IPS-18c (cell line): ENCODE measurements around the gene METTL24.

Experiments used
- H3K4me3 ChIP-seq: 2 replicates; pipeline ENCODE4 v1.7.0; 2013; ENCODE audit warnings: low read depth, mild to moderate bottlenecking, low read length, moderate library complexity; ENCODE audit not compliant: insufficient read depth
- H3K9me3 ChIP-seq: one replicate; pipeline ENCODE4 v1.6.1; 2013; ENCODE audit warnings: mild to moderate bottlenecking, low read length, moderate library complexity; ENCODE audit not compliant: control insufficient read depth, insufficient read depth

METTL24 gene, protein sequence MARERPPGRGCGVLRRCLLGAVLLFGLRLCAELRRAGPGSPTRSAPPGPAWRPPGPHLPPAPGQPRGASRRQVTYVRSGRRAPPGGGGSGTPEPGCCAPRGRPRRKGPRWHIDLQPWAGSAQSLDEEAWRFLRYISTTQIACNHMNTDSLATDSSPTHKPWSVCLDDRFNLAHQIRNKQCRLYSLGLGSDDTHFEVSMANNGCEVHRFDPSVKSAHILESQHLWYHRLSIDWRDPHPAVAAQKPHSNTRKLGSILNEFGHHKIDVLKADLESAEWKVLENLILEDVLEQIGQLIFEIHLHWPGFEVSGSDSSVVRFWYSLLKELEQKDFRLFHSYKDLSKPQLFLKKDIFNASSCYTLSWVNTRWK

DNA sequence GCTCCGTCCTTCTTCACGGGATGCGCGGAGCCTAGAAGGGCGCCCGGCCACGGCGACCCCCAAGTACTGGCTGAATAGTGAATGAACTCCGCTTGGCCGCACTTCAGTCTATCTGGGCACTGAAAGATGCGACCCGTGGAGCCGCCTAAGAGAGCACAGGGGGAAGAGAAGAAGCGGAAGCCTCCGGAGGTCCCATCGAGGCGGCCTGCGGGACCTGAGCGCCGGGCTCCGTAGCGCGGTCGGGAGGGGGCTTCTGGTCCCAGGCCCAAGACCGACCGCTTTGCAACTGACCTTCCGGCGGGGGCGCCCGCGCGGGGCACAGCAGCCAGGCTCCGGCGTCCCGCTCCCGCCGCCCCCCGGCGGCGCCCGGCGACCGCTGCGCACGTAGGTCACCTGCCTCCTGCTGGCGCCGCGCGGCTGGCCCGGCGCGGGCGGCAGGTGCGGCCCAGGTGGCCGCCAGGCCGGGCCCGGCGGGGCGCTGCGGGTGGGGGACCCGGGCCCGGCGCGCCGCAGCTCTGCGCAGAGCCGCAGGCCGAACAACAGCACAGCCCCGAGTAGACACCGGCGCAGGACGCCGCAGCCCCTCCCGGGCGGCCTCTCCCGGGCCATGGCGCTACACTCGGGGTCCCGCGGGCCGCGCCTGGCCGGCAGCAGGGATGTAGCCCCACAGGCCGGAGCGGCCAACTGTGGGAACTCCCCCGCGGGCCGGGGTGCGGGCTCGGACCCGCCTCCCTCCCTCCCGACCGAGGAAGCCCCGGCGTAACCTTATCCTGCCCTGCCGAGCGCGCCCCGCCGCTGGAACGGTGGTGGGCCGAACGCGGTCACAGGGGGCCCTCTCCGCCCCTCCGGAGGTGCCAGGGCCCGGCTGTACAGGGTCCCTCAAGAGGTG, at the start of gene METTL24:
Gene METTL24 (minus strand): TSS at position 686 of the 889 bp plus-strand sequence. CDS start 77 bp downstream, at position 609.
- Histone ChIP-seq H3K9me3 (no peaks in the 10 kb centered on the region), H3K4me3 (peak within 1 kb of the TSS; percentile 73)

DNA sequence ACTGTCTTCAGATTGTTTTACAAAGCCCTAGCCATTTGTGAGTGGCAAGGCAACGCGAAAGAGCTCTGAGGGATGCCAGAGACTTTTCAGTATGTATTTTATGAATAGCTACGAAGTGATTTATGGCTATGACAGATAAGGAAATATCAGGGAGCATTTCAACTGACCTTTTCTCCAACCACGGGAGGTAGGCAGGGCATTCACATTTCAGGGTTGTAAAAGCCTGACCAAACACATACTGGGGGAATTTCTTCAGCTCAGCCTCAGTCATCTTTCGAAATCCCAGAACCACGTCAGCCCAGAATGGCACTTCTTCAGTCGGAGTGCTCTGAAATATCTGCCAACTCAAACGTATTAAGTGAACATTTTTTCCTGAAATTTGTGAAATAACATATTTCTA, 46.5 kb upstream of the METTL24 start:
- Histone ChIP-seq H3K9me3 (no peaks in the 10 kb centered on the region), H3K4me3 (no peak overlapping the region)

DNA sequence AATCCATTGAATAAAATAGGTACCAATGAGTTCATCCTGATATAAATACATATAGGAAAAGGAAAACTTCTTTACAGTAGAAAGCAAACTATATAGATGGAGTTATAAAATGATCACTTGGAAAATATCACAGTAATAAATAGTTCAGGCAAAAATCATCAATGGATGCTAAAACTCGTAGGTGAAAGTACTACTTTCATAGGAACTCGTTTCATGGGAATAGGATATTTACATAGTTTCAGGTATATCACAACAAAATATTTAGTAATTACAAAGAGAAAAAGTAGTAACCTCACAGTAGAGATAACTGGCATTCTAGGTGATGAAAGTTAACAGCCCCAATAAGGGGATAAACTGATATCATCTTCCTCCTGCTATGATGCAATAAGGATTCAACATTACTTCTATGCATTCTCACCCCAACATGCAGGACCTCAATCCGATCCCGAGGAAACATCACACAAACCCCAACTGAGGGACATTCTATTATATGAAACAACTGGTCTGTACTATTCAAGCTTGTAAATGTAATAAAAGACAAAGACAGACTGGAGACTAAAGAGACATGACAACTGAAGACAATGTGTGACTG, 43.5 kb upstream of the METTL24 start:
- no peaks in the 10 kb centered on the region for H3K9me3 ChIP-seq
- H3K4me3 ChIP-seq, result no peak overlapping the region

DNA sequence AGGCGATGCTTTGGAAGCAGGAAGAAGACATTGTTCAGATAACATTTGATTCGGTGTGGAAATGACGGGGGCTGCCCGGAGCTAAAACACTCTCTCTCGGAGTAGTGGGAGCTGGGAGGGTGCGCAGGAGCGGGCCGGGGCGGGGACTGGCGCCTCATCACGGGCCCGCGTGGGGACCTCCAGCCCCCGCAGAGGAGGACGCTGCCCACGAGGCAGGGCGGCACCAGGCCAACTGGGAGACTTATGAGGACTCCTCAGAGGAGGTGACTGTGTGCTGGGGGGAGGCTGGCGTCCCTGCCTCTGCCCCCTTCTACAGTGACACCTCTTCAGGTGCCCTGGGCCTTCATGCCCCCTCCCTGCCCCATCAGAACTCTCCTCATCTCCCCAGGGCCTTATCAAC, 42.1 kb upstream of the METTL24 start:
- no peak overlapping the region for H3K4me3 ChIP-seq
- no peaks in the 10 kb centered on the region for H3K9me3 ChIP-seq

DNA sequence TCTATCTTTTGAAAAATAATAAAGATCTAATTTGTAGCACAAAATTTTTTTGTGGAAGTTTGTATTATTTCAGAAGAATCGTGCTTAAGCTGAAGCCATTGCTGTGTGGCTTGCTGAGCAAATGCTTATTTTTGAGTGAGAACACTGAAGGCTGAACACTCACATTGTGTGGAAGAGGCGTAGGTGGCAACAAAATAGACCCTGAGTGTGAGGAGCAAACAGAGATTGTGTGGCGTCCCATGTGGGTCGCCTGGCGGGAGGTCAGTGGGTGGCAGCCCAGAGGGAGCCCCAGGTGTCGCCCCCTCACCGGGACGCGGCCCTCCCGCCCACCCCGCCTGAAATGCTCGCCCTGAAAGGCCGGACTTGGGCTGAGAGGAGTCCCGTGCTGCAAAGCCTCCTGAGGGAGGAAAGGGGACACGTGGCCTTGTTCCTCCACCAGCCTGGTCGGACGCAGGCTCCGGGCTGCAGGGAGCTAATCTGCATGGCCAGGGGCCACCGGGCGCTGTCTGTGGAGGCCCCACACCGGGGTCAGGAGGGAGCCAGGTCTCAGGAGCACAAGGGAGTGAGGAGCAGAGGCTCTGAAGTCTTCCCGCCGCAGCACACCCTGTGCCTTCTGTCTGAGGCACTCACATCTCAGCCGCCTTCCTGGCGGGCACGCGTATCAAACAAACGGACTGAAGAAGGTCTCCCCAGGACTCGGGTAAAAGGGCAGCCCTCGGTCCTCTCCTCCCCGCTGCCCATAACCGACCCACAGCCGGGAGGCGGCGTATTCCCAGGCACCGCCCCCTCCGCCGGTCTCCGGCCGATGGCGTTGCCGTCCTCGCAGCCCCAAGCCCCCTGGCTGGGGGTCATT, 41.3 kb upstream of the METTL24 start:
- Histone ChIP-seq H3K4me3 (no peak overlapping the region; the same call in 1 of the 2 replicates), H3K9me3 (no peaks in the 10 kb centered on the region)

DNA sequence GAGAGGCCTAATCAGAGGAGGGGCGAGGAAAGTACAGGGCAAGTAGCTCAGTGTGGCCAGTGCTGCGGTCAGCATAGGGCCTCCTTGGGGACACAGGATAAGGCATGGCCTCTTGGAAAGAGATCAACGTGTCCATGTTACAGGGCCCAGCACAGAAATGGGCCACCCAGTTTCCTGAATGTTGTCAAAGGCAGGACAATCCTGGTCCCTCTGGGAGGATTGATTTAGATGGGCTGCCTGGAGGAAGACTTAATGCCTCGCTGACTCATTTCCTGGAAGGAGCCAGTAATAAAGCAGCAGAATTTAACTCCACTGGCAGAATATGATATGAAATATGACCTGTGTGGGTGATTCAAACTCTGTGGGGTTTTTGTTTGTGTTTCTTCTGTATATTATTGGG, 40.6 kb upstream of the METTL24 start:
- no peaks in the 10 kb centered on the region for H3K9me3 ChIP-seq
- H3K4me3 ChIP-seq, result no peak overlapping the region

DNA sequence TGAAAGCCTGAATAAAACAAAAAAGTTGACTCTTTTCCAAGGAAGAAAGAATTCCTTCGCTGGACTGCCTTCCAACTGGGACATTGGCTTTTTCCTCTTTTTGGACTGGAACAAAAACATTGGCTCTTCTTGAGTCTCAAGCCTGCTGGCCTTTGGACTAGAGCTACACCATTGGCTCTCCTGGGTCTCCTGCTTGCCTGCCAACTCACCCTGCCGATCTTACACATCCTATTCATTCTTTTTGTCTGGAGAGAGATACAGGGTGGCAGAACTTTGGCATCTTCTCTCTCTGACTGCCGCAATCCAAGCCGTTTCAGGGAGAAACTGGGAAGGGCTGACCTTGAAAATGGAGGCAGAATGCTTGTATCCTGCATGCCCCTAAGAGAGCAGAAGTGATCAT, 37.1 kb upstream of the METTL24 start:
- H3K9me3 ChIP-seq, result no peaks in the 10 kb centered on the region
- H3K4me3 ChIP-seq, result no peak overlapping the region

DNA sequence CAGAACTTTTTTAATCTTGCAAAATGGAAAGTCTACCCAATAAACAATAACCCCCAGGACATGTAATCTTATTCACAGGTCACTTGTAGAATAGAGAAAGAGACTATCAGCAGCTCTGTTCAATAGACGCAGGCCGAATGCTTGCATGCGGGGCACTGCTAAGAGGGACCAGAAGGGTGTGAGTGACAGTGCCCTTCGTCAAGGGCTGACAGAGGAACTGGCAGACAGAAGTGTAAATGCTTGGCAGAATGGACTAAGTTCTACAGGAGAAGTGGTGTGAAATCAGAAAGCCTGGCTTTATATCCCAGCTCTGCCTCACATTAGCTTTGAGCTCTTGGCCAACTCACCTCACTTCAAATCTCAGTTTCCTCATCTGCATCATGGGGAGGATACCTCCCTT, 36.3 kb upstream of the METTL24 start:
- Histone ChIP-seq H3K9me3 (no peaks in the 10 kb centered on the region), H3K4me3 (no peak overlapping the region)

DNA sequence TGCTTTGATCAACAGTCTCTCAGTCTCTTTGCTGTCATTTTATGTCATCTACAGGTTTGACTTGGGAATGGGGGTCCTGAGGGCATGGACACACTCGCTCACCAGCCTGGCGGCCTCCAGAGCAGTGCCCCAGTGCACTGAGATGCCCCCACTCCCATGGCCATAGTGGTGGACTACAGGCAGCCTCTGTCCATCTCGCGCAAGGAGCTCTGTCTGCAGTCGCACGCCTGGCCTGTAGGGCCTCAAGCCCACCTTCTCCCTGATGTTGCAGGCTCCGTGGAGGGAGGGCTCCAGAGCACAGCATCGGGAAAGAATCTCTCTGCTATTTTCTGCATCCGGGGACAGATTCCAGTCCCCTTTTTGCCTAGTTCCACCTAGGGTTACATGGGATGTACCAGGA, 34.6 kb upstream of the METTL24 start:
- H3K4me3 ChIP-seq, result no peak overlapping the region
- no peaks in the 10 kb centered on the region for H3K9me3 ChIP-seq

DNA sequence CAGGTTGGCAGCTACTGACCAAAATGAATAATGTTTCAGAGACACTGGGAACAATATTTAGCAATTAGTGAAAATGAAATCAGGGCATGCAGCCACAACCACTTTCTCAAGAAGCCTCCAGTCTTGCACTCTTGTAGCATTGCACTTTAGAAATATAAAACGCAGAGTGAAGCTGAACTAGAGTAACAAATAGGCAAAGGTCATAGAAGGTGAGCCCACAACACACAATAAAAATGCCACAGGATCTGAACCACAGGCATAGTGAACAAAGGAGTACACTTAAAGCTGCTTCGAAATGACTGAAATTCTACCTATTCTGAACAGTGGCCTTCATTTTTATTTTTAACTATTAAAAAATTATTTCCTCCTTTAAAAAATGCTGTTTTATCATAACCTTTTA, 32.3 kb upstream of the METTL24 start:
- H3K9me3 ChIP-seq, result no peaks in the 10 kb centered on the region
- H3K4me3 ChIP-seq, result no peak overlapping the region

DNA sequence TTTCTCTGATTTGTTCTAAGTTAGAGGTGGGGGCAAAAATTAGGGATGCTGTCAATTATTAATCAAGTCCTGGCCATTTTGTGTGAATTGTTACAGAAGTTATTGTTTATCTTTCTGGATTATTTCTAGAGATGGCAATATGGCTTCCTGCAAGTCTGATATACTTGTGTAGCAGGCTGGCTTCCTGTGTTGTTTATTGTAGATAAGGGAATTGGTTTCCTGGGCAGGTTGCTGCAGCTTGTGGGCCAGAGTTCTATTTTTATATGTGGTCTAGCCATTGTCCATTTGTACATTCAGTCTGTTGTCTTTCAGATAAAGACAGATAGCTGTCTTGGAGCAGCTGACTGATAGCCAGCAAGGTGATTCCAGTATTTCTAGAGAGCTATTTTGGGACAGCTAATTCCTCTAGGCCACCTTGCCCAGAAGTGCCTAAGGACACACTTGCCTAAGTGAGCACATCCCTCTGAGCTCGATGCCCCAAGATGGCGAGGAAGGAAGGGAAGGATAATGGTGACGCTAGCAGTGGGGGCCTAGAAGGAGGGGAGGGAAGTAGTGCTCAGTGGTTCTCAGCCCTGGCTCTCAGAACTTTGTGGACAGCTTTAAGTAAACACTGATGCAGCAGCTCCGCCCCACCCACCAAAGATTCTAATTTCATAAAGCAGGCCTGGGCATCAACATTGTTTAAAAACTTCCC, 31.7 kb upstream of the METTL24 start:
- Histone ChIP-seq H3K4me3 (no peak overlapping the region), H3K9me3 (no peaks in the 10 kb centered on the region)

DNA sequence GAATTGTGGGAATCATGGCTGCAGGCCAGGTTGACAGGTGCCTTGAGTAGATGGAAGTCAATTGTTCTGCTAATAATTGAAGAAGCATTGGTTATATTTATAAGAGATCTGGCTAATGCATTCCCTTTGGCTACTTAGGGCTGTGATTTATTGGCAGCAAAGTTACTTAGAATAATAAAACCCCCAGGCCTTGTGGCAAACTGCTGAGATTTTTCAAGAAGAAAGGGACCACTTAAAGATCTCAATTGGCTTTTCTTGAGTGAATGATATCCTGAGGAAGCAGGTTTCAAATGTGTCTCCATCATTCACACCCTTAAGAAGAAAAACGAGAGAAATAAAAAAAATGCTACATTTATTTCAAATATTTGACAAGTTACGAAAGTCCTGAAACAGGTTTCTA, 29.8 kb upstream of the METTL24 start:
- Histone ChIP-seq H3K9me3 (no peaks in the 10 kb centered on the region), H3K4me3 (no peak overlapping the region)

DNA sequence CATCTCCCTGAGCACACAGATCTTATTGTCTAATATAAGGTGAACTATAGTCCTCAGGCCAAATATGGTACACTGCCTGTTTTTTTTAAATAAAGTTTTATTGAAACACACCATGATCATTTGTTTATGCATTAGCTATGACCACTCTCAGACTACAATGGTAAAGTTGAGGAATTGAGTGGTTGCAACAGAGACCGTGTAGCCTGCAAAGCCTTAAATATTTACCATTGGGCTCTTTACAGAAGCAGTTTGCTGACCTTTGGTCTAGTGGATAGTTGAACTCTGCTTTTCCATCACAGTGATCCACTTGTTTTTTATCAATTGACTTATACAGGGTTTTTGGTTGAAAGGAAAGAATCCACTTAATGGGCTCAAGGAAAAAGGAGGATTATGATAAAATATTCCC, 27.3 kb upstream of the METTL24 start:
- Histone ChIP-seq H3K9me3 (no peaks in the 10 kb centered on the region), H3K4me3 (no peak overlapping the region)

DNA sequence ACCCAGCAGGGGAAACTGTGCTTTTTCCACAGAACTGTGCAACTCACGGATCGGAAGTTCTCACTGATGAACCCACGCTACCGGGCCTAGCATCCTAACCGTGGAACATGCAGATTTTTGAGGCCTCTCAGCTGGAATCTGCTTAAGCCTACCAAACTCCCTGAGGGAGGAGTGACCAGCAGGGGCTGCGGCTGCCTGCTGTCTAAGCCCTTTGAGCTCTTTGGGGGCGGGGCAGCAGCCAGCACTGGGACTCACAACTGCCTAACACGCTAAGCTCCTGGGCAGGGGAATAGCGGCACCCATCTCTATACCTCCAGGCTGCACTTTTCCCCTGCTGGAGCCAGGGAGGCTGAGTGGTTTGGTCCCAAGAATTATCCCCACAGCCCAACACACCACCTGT, 20.4 kb upstream of the METTL24 start:
- H3K9me3 ChIP-seq, result peaks cover 2% of the 10 kb centered on the region
- no peak overlapping the region for H3K4me3 ChIP-seq

DNA sequence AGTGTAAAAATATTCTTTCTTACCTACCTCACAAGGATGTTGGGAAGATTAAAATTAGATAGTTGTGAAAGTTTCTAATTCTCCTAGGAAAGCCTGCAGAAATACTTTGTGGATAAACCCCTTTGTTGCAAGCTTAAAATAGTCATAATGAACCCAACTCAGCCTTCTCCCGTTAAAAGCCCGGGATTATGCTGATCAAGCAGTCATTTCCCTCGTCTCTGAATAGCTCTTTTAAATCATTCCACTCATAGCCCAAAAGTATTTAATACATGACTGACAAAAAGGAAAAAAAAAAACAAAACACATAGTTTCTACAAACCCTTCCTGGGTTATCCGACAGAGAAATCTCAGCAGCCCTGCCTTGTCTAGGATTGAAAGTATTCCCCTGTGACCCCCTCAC, 10.9 kb upstream of the METTL24 start:
- H3K9me3 ChIP-seq, result no peaks in the 10 kb centered on the region

DNA sequence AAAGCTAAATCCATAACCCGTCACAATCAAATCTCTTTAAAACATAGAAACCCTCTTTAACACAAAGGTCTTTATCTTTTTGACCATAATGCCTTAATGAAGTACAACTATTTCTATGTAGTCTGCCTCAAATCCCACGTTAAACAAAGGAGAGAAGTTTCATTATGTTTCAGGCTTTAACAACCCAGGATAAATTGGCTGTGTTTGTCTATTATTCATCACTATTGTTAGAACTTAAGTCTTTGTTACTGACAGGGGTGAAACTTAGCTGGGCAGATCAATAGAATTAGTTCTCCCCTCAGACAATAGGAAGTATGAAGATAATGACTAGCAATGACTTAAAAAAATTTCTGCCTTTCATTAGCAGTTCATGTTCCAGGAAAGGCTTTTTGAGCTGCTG, 10.1 kb upstream of the METTL24 start:
- H3K4me3 ChIP-seq, result no peak overlapping the region
- H3K9me3 ChIP-seq, result no peaks in the 10 kb centered on the region

More for the DNA sequence above, 10.9 kb upstream of the METTL24 start:
- H3K4me3 ChIP-seq, result no peak overlapping the region

DNA sequence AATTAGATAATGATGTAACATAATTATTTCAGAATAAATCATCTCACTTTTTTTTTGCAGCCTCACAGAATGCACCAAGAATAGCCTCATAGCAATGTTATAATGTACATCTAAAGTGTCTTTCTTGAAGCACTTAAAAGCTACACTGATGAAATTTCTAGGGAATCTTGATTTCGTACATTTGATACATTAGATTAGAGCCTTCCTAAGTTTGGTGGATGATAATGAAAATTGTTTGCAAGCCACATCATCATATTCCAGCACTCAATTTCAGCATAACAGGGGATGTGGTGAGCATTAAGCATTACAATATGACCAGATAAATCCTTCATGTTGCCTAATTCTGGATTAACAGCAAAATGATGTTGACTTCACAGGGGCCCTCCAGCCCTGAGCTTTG, 9.7 kb upstream of the METTL24 start:
- Histone ChIP-seq H3K9me3 (no peaks in the 10 kb centered on the region), H3K4me3 (no peak overlapping the region)
